Suprapubic skin (tissue), 3 donors: ENCODE results near the gene ADH6.

ENCODE experiments used
- CTCF ChIP-seq, 2 donors: fragments of 200-600 bp in 1 of 2; fragments of 450-650 bp in 1 of 2; sonication (generic) in 1 of 2; IDR thresholded peaks; one replicate each; pipeline ENCODE4 v1.5.1; 2016 to 2019; ENCODE audit warnings: antibody characterized with exemption in 2 of 2, mild to moderate bottlenecking in 1 of 2, moderate library complexity in 1 of 2
- POLR2A ChIP-seq, 2 donors: fragments of 450-650 bp; IDR thresholded peaks; one replicate each; pipeline ENCODE4 v1.6.1; 2017; ENCODE audit warnings: antibody characterized with exemption in 2 of 2, mild to moderate bottlenecking in 2 of 2, moderate library complexity in 2 of 2

- TF ChIP-seq CTCF (IDR thresholded peaks at IDR 0.05) (no peak), POLR2A (IDR thresholded peaks at IDR 0.05) (no peak)
Measured at GRCh38 chr4:99186029-99186428, 33.0 kb downstream of the ADH6 start.
